Body of pancreas (tissue), 4 donors: ENCODE data around the gene TP53BP2. TPM values are rescaled to one million over a fixed set of nuclear protein-coding genes. Genes with fewer than 3 reads are reported as not detected.
A peak's percentile ranks its signal among the peaks of the same experiment; 100 is the strongest.
"Not testable (repeated sequence)": the region's sequence is repeated elsewhere in the genome, so short reads cannot be mapped to it uniquely, and the experiment has no call there.

Experiments
- ATAC-seq: fragments of 150-250 bp; one replicate; pipeline ENCODE4 v1.9.1; 2016
- DNase-seq, 4 donors: peaks; one replicate each; pipeline ENCODE4 v3.0.0-alpha.2; 2019
- H3K27ac ChIP-seq, 4 donors: fragments of 200-600 bp; sonication (generic); 1 replicate in 3 of 4; 2 replicates in 1 of 4; pipeline versions ENCODE4 v1.5.1 to v1.6.1; 2016 to 2019; ENCODE audit warnings: mild to moderate bottlenecking in 1 of 4, mixed read lengths in 1 of 4, moderate library complexity in 1 of 4
- H3K27me3 ChIP-seq, 2 donors: fragments of 200-600 bp; sonication (generic); one replicate each; pipeline ENCODE4 v1.6.0; 2016; ENCODE audit warnings: mild to moderate bottlenecking in 1 of 2
- H3K36me3 ChIP-seq, 2 donors: fragments of 200-600 bp; sonication (generic); replicated peaks in 1 of 2; 2 replicates each; pipeline ENCODE4 v1.5.1; 2016; ENCODE audit warnings: low read depth in 2 of 2; ENCODE audit not compliant: insufficient read depth in 1 of 2
- H3K4me1 ChIP-seq: fragments of 200-600 bp; sonication (generic); one replicate; pipeline ENCODE4 v1.6.0; 2016
- H3K4me3 ChIP-seq, 2 donors: fragments of 200-600 bp; sonication (generic); 1 replicate in 1 of 2; 2 replicates in 1 of 2; pipeline ENCODE4 v1.5.1; 2016 to 2019
- H3K9me3 ChIP-seq, 3 donors: fragments of 200-600 bp; sonication (generic); 1 replicate in 2 of 3; 2 replicates in 1 of 3; pipeline ENCODE4 v1.5.1; 2016
- CTCF ChIP-seq, 7 experiments: fragments of 450-650 bp in 4 of 7; fragments of 200-600 bp in 3 of 7; sonication (generic) in 3 of 7; IDR thresholded peaks; one replicate each; pipeline ENCODE4 v1.5.1; 2016 to 2019; ENCODE audit warnings: antibody characterized with exemption in 7 of 7
- POLR2A ChIP-seq, 3 donors: fragments of 450-650 bp; IDR thresholded peaks; one replicate each; pipeline ENCODE4 v1.6.1; 2016; ENCODE audit warnings: antibody characterized with exemption in 3 of 3, mild to moderate bottlenecking in 2 of 3
- WGBS, 2 donors: methylation state at CpG; one replicate each; pipeline ENCODE4 v1.1.5; 2017; 5-methylcytosine and 5-hydroxymethylcytosine counted together
- intact Hi-C: fragments of 100-400 bp; cut with DNase I; formaldehyde crosslinking; loops from one replicate; pipeline ENCODE4 v1.15.1; 2023
- total RNA-seq, 2 donors: library from RNA; depleted of rRNA; stranded (reverse); fragments of >200 nt; gene quantifications; one replicate each; pipeline ENCODE4 v1.1.0, GENCODE V29; 2016

TP53BP2 gene
- total RNA-seq, 2 donors from 2014 or later = 22.3 to 30.0 TPM

GRCh38 chr1:223872308-223872901 is 26.7 kb upstream of the TP53BP2 start:
- Histone ChIP-seq H3K27ac (no peak overlapping the region), H3K36me3 (no peaks in the 10 kb centered on the region), H3K27me3 (no peaks in the 10 kb centered on the region), H3K4me1 (no peaks in the 10 kb centered on the region), H3K4me3 (no peak overlapping the region), H3K9me3 (no peaks in the 10 kb centered on the region)
- 86% methylated on average over 5 of the region's 5 CpGs for WGBS, 2 donors
- intact Hi-C loops = no loop called here
- ATAC-seq (no peak), DNase-seq (no peak)
- no peak for TF ChIP-seq CTCF (IDR thresholded peaks at IDR 0.05)
- TF ChIP-seq POLR2A (IDR thresholded peaks at IDR 0.05) = no peak

GRCh38 chr1:223870617-223871574 is 25.1 kb upstream of the TP53BP2 start:
- Histone ChIP-seq H3K4me3 (no peak overlapping the region), H3K9me3 (no peaks in the 10 kb centered on the region), H3K36me3 (no peaks in the 10 kb centered on the region), H3K4me1 (no peaks in the 10 kb centered on the region), H3K27me3 (no peaks in the 10 kb centered on the region), H3K27ac (no peak overlapping the region)
- TF ChIP-seq CTCF (IDR thresholded peaks at IDR 0.05) (no peak), POLR2A (IDR thresholded peaks at IDR 0.05) (no peak)
- ATAC-seq (no peak), DNase-seq (peak in 2 of 4 donors; percentile 10 to 39)
- intact Hi-C loops = no loop called here
- 49 to 58% methylated on average over 10 to 14 of the region's 14 CpGs for WGBS, 2 donors

- H3K36me3 ChIP-seq, H3K4me3 ChIP-seq, intact Hi-C loops, H3K4me1 ChIP-seq, H3K27ac ChIP-seq, H3K27me3 ChIP-seq, H3K9me3 ChIP-seq, ATAC-seq, DNase-seq: not testable (repeated sequence)
- WGBS, 2 donors = 92 to 93% methylated on average over 7 to 19 of the region's 19 CpGs
Observed at GRCh38 chr1:223864599-223865368, 19.0 kb upstream of the TP53BP2 start.

GRCh38 chr1:223864084-223864483 is 18.3 kb upstream of the TP53BP2 start:
- no peaks in the 10 kb centered on the region for H3K4me1 ChIP-seq
- intact Hi-C loops = no loop called here
- no peaks in the 10 kb centered on the region for H3K27me3 ChIP-seq
- TF ChIP-seq POLR2A (IDR thresholded peaks at IDR 0.05) (no peak), CTCF (IDR thresholded peaks at IDR 0.05) (no peak)
- DNase-seq (no peak), ATAC-seq (no peak)
- no peaks in the 10 kb centered on the region for H3K9me3 ChIP-seq
- H3K4me3 ChIP-seq = no peak overlapping the region
- no peak overlapping the region for H3K27ac ChIP-seq
- WGBS, 2 donors = 85 to 98% methylated on average over 8 to 17 of the region's 17 CpGs
- no peaks in the 10 kb centered on the region for H3K36me3 ChIP-seq

GRCh38 chr1:223861904-223862303 is 16.2 kb upstream of the TP53BP2 start:
- TF ChIP-seq POLR2A (IDR thresholded peaks at IDR 0.05) (no peak), CTCF (IDR thresholded peaks at IDR 0.05) (no peak)
- 57 to 68% methylated on average over 1 of the region's 1 CpG for whole genome bisulfite sequencing, 2 donors

More at GRCh38 chr1:223861904-223862303, 16.2 kb upstream of the TP53BP2 start:
- no peak overlapping the region for H3K27ac ChIP-seq
- no peaks in the 10 kb centered on the region for H3K27me3 ChIP-seq
- H3K4me1 ChIP-seq = no peaks in the 10 kb centered on the region
- H3K9me3 ChIP-seq = no peaks in the 10 kb centered on the region
- no peak for ATAC-seq
- no peaks in the 10 kb centered on the region for H3K36me3 ChIP-seq
- no peak overlapping the region for H3K4me3 ChIP-seq
- DNase-seq = no peak
- intact Hi-C loops = no loop called here
